GM19035 (cell line): ENCODE measurements around the gene CCL27.

Source experiments
- ATAC-seq: cut with Tn5 transposase; IDR thresholded peaks from one replicate; pipeline ENCODE4 v1.9.1; 2021; ENCODE audit not compliant: unreplicated experiment

CCL27 gene

GRCh38 chr9:34684816-34685215 is 22.4 kb upstream of the CCL27 start:
- no peak for ATAC-seq

GRCh38 chr9:34684145-34684544 is 21.7 kb upstream of the CCL27 start:
- ATAC-seq, result no peak

- no peak for ATAC-seq
These were observed 13.4 kb upstream of the CCL27 start for GRCh38 chr9:34675869-34676268.

GRCh38 chr9:34675048-34675714 is 12.7 kb upstream of the CCL27 start:
- no peak for ATAC-seq

GRCh38 chr9:34674440-34674839 is 12.0 kb upstream of the CCL27 start:
- no peak for ATAC-seq

- no peak for ATAC-seq
These were observed 8.8 kb upstream of the CCL27 start for GRCh38 chr9:34671307-34671706.

- no peak for ATAC-seq
These were observed 7.5 kb upstream of the CCL27 start for GRCh38 chr9:34669809-34670562.

GRCh38 chr9:34665381-34666250 is 3.2 kb upstream of the CCL27 start:
- ATAC-seq, result peak; percentile 69

- ATAC-seq, result peak; percentile 23
These were observed 2.6 kb upstream of the CCL27 start for GRCh38 chr9:34665067-34665380.

GRCh38 chr9:34664281-34665066 is 2.0 kb upstream of the CCL27 start:
- ATAC-seq, result peak; percentile 43

- ATAC-seq, result no peak
These were observed 797 bp upstream of the CCL27 start for GRCh38 chr9:34663303-34663605.

- no peak for ATAC-seq
These were observed 2.7 kb downstream of the CCL27 start for GRCh38 chr9:34659592-34660253.

- no peak for ATAC-seq
These were observed 4.0 kb downstream of the CCL27 start for GRCh38 chr9:34658461-34658860.

- no peak for ATAC-seq
These were observed 5.5 kb downstream of the CCL27 start for GRCh38 chr9:34656992-34657391.

- no peak for ATAC-seq
These were observed 7.1 kb downstream of the CCL27 start for GRCh38 chr9:34655394-34655793.

GRCh38 chr9:34654323-34655051 is 8.0 kb downstream of the CCL27 start:
- no peak for ATAC-seq

- no peak for ATAC-seq
These were observed 9.0 kb downstream of the CCL27 start for GRCh38 chr9:34653151-34654072.

GRCh38 chr9:34652602-34653000 is 9.9 kb downstream of the CCL27 start:
- ATAC-seq, result no peak
